ENCODE results near the gene FOXB1.

Gene FOXB1

DNA sequence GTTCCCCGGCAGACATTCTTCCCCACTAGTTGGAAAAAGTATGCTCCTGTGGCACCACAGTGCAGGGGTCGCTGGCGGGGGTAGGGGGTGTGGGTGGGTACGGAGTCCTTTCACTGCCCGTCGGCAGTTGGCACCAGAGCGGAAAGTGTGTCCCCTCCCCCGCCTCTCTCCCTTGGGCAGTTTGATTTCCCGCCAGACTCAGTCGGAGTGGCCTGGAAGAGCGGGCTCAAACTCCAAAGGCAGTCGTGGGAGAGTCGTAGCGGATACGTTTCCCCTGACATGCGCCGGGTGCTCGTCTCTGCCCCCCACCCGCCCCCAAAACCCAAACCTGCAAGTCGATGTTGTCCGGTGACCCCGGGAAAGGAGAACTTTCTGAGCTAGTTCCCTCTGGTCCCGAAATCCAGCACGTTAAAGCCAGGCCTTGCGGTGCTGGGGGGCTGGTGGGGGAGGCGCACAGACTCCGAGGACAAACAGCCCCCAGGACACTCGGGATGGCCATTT, 4.4 kb upstream of the FOXB1 start:
- no peak for DNase-seq

DNA sequence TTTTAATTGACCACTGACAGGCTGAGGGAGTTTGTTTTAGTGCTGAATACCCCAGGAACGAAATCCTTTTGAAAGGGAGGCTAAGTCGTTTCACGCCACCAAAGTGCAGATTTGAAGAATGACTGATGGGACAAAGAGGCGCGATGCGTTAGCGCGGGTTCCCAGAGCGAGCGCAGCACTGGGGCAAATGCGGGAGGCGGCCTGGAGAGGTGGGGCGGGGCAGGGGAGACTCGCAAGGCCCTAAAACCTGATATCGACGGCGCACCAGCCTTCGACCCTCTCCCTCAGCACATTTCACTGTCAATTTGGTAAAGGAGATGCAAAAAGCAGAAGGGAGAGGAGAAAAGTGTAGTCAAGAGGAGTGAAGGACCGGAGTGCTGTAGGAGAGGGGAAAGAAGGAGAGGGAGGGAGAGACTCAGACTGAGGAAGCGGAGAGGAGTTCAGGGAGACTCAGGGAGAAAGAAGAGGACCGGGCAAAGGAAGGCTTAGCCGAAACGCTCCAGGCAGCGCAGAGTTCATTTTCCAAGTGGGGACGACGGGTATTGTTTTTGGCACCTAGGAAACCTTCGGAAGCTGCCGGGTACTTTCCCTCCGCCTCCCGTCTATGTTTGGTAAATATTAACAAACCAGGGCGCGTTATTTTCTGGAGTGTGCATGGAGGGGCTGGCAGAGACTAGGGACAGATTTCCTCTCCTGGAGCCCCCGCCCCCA, 3.8 kb upstream of the FOXB1 start:
- DNase-seq = no peak

DNA sequence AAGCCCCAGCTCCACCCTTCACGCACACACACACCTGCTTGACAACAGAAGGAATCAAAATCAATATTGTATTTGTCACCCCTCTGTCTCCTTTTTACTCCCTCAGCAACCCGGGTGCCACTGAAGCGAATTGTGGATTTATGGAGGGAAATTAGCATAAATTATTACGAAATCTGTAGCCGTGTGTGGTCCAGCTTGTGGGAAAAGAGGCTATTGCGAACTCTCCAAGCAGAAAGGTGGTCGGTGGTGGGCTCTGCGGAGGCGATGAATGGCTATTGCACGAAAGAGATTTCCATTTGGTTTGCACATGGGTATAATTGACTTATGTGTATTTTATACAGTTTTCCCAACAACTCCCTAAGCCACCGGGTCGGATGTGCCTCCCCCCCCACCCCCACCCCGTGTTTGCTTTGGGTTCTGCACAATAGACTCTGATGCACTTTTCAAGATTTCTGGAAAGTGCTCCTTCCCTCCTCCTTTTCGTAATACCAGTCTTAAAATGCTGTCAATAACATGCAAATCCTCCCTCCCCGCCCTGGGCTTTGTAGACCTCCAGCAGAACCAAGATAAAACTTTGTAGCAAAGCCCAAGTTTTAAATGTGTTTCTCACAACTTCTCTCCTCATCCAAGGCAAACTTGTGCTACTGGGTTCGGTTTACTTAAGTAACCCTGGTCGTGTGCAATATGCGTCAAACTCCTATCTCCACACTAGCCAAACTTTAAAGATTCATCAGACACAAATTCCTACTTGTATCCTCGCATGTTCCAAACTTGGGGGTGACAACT, 3.1 kb upstream of the FOXB1 start:
- no peak for DNase-seq

DNA sequence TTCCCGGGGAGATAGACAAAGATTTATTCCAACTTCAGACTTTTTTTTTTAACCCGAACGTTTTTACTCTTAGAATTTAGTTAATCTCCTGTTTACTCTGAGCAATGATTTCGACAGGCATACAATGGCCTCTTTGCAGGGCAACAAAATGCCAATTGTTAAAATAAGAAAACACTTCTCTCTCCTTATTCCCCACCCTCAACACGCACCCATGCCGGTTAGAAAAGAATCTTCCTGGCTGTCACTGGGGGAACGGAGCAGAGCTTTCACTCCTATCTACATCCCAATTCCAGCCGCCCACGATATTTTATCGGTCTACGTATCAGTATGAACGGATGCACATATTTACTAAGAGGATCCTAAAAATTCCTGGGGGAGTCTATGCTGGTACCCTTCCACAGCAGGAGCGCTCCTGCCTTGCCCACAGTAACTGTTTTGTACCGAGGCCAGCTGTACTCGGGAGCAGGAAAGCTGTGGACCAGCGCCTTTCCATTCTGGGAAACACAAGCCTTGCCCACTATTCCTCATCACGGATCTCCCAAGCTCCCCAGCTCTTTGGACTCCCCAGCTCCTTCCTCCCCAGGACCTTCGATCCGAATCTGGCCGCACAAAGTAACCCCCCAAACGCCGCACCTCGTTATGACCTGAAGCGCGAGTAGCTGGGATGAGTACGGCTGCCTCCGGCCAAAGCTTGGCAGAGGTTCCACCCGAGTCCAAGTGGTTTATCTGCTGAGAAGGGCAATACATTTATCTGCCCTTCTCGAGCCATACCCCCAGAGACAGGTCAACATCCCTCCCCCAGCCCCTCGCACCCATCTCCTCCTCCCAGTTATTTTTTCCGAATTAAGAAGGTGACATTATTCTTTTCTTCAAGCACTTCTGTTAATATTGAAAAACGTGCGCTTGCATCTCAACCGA, 2.2 kb upstream of the FOXB1 start:
- DNase-seq = no peak

DNA sequence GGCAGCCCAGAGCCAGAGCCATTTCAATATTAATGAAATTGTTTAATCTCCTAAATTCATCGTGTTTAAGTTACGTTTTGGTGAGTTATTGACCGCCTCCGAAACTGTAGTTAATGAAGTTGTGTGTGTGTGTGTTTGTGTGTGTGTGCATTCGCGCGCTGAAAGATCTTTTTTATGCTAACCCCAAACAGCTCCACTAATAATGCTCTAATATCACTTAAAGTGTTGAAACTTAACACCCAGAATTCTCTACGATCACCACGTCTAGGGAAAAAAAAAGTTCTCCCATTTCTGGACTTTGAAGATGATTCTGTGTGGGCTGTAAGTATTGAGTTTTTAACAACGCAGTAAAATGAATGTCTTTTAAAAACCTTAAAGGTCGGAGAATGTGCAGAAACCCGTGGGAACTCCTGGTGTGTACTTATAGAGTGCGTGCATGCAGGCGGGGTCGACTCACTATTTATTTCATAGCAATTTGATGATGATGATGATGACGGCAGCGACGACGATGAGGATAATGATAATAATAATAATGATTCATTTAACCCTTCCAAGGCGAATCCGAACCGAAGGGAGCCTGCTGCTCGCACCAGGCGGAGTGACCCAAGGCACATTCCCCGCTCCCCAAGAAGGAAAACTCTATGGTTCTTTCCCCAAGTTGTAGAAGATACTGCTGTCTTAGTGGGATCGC, 1.4 kb upstream of the FOXB1 start:
- no peak for DNase-seq

DNA sequence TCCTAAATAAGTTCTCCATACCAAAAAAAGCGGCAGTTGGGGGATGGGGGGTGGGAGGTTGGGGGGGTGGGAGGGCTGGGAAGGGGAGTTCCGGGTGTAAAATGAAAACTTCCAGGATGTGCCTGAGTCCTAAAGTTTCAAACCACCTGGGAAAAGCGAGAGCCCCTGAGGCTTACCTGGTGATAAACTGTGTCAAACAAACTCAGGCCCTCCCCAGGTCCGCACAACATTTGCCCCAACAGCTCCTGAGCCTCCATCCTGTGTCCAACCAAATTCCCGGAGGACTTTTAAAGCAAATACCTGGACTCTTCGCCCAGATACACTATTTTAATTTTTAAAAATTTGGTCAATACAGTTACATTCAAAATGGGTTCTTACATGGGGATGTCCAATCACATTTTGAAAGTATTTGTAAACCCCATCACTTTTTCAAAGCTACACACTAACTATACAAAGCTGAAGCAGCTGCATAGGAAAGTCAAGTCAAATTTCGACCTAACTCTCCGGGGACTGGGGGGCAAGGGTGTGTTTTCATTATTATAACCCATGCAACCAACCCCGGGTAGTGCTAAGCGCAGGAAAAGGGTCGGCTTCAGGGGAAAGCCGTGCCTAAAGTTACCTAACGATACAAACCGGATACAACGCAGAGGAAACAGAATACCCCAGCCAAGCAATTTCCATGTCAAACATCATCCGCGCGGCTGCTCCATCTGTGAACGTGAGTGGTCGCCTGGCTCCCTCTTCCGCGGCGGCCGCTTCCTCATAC, 685 bp upstream of the FOXB1 start:
- no peak for DNase-seq

DNA sequence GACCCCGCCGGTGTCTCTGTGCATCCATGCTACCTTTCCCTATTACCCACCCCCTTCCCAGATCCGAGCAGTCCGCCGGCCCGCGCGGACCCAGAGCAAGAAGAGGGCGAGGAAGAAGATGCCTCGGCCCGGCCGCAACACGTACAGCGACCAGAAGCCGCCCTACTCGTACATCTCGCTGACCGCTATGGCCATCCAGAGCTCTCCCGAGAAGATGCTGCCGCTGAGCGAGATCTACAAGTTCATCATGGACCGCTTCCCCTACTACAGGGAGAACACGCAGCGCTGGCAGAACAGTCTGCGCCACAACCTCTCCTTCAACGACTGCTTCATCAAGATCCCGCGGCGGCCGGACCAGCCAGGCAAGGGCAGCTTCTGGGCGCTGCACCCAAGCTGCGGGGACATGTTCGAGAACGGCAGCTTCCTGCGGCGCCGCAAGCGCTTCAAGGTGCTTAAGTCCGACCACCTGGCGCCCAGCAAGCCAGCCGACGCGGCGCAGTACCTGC, 788 bp downstream of the FOXB1 start:
- no peak for DNase-seq

DNA sequence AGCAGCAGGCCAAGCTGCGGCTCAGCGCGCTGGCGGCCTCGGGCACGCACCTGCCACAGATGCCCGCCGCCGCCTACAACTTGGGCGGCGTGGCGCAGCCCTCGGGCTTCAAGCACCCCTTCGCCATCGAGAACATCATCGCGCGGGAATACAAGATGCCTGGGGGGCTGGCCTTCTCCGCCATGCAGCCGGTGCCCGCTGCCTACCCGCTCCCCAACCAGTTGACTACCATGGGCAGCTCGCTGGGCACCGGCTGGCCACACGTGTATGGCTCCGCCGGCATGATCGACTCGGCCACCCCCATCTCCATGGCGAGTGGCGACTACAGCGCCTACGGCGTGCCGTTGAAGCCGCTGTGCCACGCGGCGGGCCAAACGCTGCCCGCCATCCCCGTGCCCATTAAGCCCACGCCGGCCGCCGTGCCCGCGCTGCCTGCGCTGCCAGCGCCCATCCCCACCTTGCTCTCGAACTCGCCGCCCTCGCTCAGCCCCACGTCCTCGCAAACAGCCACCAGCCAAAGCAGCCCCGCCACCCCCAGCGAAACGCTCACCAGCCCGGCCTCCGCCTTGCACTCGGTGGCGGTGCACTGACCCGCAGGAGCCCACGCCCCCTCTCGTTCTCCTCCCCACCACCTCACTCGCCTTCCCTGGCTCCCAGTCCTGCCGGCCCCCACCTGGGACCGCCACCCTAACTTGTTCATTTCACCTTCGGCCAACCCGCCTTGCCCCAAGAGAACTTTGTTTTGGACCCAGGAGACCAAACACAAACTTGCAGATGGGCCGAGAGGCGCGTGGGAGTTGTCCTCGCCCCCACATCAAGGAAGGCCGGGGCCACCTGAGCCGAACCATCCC, 1.5 kb downstream of the FOXB1 start:
- DNase-seq = no peak

DNA sequence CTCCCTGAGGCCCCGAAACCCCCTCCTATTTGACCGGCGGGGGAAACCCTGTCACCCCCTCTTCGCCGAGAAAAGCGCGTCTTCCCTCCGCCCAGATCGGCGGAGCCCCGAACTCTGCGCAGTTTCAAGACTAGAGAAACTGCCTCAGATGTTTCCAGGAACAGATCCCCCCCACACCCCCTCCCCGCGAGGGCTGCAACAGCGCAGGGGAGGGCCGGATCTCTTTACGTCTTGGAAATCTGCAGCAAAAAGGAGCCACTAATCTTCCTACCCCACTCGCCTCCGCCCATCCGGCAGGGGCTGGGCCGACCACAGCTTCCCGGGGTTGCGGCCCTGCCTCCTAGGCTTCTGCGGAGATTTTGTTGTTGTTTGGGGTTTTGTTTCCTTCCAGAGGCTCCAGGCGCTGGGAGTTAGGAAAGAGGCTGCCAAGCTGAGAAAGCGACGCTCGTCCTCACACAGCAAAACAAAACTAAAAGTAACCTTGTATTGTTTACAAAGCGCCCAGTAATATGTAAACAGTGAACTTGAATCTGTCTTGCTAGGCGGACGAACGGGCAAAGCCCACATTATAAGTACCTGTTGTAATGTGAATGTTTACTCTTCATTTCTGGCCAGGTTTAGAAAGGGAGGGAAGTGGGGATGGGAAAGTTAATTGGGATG, 2.2 kb downstream of the FOXB1 start:
- peak; percentile 52 for DNase-seq

DNA sequence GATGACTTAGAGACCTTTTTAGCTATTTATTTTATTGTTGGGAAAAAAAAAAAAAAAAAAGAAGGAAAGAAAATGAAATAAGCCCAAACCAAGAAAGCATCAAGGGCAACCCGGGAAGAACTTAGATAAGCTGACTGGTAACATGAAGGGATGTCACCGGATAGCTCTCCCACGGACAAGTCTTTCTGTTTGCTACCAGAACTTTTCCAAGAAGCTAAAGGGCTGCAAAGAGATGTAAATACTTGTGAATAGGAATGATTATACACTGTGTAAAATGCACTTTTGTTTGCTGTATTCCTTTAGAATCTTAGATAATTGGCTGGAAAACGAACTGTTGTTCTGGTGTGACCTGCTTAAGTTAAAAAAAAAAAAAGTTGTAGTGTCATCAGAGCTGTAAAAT, 2.8 kb downstream of the FOXB1 start:
- DNase-seq = no peak

DNA sequence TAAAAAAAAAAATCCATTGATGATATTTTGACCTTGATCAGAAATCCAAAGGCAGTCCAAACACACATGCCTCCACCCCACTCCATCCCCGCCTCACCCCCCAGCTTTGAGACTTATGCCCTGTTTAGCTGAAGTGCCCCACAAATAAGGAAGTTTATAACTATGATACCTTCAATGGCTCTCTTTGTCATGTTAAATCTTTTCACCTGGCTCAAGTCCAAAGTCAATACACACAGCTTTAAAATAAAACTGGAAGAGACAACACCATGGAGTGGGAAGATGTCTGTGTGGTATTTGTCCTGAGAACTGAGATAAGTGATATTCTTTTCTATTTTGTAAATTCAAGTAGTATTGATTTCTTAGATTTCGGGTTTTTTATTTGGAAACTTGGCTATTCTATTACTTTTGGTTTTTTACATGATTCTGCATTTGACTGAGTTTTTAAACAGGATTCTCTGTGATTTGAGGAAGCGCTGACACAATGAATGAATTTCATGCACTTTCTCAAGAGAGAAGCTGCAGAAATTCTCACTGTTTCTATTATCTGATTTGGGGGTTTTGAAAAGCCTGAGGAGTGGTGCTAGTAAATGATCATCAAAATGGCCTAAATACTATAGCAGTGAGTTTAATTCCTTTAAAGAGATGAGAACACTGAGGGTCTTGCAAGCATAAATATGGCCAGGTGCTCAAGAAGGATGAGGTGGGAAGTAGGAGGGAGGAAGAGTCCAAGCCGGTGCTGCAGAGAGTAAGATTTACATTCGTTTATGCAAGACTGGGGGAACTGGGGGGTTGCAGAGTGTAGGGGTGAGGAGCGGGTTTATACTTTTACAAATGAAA, 5.2 kb downstream of the FOXB1 start:
- no peak for DNase-seq

DNA sequence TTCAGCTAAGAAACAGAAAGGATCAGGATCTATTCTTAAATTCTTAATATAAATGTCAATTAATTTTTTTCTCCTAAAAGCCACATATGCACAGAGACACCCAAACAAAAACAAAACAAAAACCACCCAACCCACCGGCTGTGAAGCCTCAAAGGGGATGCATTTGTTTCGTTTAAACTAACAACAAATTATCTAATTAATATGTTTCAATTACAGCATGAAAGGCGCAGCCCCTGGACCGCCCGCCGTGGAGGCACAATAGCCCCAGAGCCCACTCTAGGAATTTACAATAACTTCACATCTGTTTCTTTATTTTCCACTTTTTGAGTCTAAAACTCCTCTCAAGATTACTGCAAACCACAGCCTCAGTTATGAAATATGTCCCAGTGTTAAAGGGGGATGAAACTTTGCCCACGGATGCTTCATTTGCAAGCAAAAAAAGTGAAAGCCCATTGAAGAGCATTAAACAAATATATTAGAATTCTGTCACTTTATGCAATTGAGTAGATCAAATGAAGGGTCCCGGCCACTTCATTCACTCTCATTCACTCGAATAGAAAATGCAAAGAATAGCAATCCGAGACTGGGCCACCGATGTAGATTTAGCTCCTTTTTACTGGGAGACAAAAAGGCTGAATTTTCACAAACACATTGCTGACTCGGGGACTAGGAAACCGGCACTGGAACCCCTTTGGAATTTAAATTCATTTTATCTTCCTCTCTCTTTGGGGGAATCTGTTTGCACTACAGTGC, 6.0 kb downstream of the FOXB1 start:
- no peak for DNase-seq

DNA sequence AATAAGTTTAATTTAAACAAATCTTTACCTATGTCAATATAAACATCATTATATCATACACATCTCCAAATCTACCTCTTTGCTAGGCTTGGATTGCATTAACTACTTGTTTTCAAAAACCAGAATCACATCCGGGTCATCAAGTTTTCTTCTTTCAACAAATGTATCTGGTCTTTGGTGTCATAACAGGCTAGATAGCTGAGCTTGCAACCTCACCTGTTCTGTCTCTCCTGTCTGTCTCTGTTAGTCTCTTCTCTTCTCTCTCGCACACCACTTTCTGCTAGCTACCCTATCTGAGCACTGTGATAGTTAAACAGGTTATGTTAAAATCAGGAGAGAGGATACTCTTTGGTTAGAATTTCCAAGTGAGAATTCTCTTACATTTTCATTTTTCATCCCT, 6.7 kb downstream of the FOXB1 start:
- no peak for DNase-seq

DNA sequence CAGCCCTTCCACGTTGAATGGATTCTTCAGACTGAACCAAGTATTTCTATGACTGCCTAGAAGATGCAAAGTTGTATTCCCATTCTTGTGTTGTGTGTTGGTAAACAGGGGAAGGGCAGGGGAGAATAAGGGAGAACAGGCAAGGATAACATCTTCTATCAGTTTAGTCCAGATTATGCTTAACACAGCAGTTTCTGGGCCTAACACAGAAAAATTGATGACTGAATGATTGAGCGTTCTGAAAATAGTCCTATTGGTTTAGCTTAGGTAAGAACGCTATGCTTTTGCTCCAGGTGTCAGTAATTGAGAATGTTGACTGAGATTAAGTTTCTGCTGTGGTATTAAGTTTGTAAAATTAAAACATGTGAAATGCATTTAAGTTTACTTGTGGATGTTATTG, 8.6 kb downstream of the FOXB1 start:
- no peak for DNase-seq

DNA sequence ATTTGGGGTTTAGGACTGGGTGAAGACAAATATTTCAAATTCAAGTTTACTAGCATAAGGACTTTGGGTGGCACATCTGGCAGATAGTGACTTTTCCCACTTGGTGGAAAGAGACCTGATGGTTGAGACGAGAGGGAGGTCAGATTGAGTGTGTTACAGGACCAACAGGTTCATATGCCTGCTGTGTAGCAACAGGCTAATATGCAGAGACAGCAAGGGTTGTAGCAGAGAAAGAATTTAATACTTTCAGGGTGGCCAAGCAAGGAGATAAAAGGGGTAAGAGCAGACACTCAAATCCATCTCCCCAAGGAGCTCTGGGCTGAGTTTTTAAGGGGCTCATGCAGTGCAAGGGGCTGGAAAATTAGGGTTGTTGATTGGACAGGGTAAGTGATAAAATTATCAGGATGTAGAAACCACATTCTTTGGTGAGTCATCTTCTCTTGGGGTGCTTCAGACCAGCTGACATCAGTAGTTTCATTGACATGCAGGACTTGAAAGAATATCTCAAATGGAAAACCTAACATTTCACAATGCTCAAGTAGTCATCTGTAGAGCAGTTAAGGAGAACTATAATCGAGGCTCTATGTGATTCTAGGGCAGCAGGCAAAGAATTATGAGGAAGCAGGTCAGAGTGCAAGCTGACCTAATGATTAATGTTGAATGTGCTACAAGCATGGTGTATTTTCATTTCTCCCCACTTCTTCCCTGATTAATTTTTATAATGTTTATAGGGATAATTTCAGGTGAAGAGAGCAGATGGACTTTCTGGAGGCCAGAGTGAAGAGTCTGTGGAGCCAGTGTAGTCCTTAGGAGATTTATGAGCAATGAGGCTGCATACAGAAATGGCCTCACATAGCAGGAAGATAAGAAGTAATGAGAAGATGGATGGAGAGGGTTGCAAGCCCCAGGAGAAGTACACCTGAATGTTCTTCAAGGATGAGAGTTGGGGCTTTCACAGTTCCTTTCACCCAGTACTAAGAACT, 13.7 kb downstream of the FOXB1 start:
- DNase-seq = no peak

DNA sequence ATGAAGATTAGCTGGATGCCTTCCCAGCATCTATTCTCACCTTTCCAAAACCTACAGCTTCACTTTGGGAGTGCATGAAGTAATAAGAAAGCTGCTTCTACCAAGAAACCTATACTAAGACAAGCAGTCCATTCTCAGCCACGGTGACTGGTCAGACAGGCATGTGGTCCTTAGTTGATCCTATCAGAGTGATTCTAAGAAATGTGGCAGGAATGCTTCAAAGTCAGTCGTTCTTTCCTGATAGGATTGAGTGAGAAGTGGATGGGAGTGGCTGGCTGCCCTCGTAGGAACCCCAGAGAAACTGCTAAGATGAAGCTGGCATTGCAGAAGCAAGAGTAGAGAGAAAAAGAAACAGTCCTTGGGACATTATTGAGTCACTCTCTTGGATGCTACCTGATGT, 16.6 kb downstream of the FOXB1 start:
- no peak for DNase-seq

Measured in CD4-positive, alpha-beta T cell treated with Interleukin-15 for 1 hour (primary cell).